Activated B cell treated with CpG ODN at 0.5 μM for 24 hours (primary cell): ENCODE measurements around the gene GALNS. TPM values are rescaled to one million over a fixed set of nuclear protein-coding genes. Genes with fewer than 3 reads are reported as not detected.

Experiments used
- ATAC-seq: fragments of 200-7000 bp; cut with Tn5 transposase; one replicate; pipeline ENCODE4 v1.10.0; 2021; ENCODE audit warnings: low read depth, mild to moderate bottlenecking, moderate library complexity
- CTCF ChIA-PET: fragments of 350-600 bp; sonication (Branson Sonifier 250); formaldehyde crosslinking; loops from one replicate; lab custom pipeline; 2021; ENCODE audit warnings: antibody characterized with exemption; lab: Charles Lee
- POLR2A ChIA-PET: fragments of 350-600 bp; sonication (Branson Sonifier 250); formaldehyde crosslinking; loops from one replicate; lab custom pipeline; 2021; ENCODE audit warnings: antibody characterized with exemption; lab: Charles Lee
- DNase-seq: peaks from one replicate; pipeline ENCODE4 v3.0.0; 2022
- H3K27ac Mint-ChIP-seq: one replicate; pipeline ENCODE4 v1.8.0; 2020; ENCODE audit warnings: mixed read lengths
- H3K27me3 Mint-ChIP-seq: one replicate; pipeline ENCODE4 v1.8.0; 2021; ENCODE audit warnings: mixed read lengths
- H3K36me3 Mint-ChIP-seq: one replicate; pipeline ENCODE4 v1.8.0; 2021; ENCODE audit warnings: low read depth, mixed read lengths
- H3K4me1 Mint-ChIP-seq: one replicate; pipeline ENCODE4 v1.8.0; 2021; ENCODE audit warnings: mixed read lengths
- H3K4me3 Mint-ChIP-seq: one replicate; pipeline ENCODE4 v1.8.0; 2020; ENCODE audit warnings: mild to moderate bottlenecking, mixed read lengths
- H3K9me3 Mint-ChIP-seq: one replicate; pipeline ENCODE4 v1.8.0; 2020; ENCODE audit warnings: mixed read lengths
- CTCF ChIP-seq: fragments of 200-600 bp; IDR thresholded peaks from one replicate; pipeline ENCODE4 v1.8.0; 2022; ENCODE audit warnings: antibody characterized with exemption, mild to moderate bottlenecking
- intact Hi-C: fragments of 100-400 bp; cut with micrococcal nuclease; formaldehyde crosslinking; loops from one replicate; pipeline ENCODE4 v1.15.1; 2024
- total RNA-seq: library from RNA; stranded (reverse); gene quantifications from 2 replicates; pipeline ENCODE4 v1.2.3, GENCODE V29; 2022

GALNS gene
- total RNA-seq, 1 donor from 2014 or later = 48.3 TPM

- no peak for TF ChIP-seq CTCF
- peak overlapping the region; percentile 24 for H3K27ac Mint-ChIP-seq
- no peaks in the 10 kb centered on the region for H3K36me3 Mint-ChIP-seq
- ATAC-seq = peak; percentile 74
- H3K9me3 Mint-ChIP-seq = no peaks in the 10 kb centered on the region
- peak overlapping the region; percentile 24 for H3K4me3 Mint-ChIP-seq
- ChIA-PET POLR2A (interaction anchor here (0.6 to 3.4 kb wide), 6 partner anchors 10 to 33 kb away, joined by 3 to 30 read pairs (median 8); no protein-coding TSS in a partner anchor), CTCF (interaction anchor here (0.7 to 2.6 kb wide), 4 partner anchors 10 to 26 kb away, joined by 3 to 9 read pairs (median 3); no protein-coding TSS in a partner anchor)
- peak; percentile 61 for DNase-seq
- intact Hi-C loops = loop anchor here (2.0 kb wide), 1 partner anchor 25 kb away; no protein-coding TSS in a partner anchor
- peaks cover 65% of the 10 kb centered on the region for H3K4me1 Mint-ChIP-seq
- H3K27me3 Mint-ChIP-seq = no peaks in the 10 kb centered on the region
Observed at GRCh38 chr16:88769617-88770460, 86.9 kb downstream of the GALNS start.

GRCh38 chr16:88768071-88768783 lies 88.5 kb downstream of the GALNS start:
- H3K27me3 Mint-ChIP-seq = no peaks in the 10 kb centered on the region
- no peak for TF ChIP-seq CTCF
- ATAC-seq = no peak
- DNase-seq = no peak
- no peak overlapping the region for H3K4me3 Mint-ChIP-seq
- POLR2A ChIA-PET = interaction anchor here (1.0 to 1.3 kb wide), 3 partner anchors 13 to 17 kb away, joined by 6 to 7 read pairs (median 7); partner anchors contain the start of gene PIEZO1
- intact Hi-C loops = loop anchor here (2.0 kb wide), 1 partner anchor 23 kb away; no protein-coding TSS in a partner anchor
- peaks cover 5% of the 10 kb centered on the region for H3K36me3 Mint-ChIP-seq
- CTCF ChIA-PET = no interaction called here
- no peak overlapping the region for H3K27ac Mint-ChIP-seq
- no peaks in the 10 kb centered on the region for H3K9me3 Mint-ChIP-seq
- H3K4me1 Mint-ChIP-seq = peaks cover 60% of the 10 kb centered on the region

GRCh38 chr16:88767546-88768070 lies 89.1 kb downstream of the GALNS start:
- CTCF ChIA-PET = interaction anchor here (0.5 to 2.4 kb wide), 3 partner anchors 25 to 91 kb away, joined by 3 to 11 read pairs (median 4); no protein-coding TSS in a partner anchor
- no peak for TF ChIP-seq CTCF
- H3K27me3 Mint-ChIP-seq = no peaks in the 10 kb centered on the region
- POLR2A ChIA-PET = interaction anchor here (0.9 to 1.3 kb wide), 5 partner anchors 13 to 90 kb away, joined by 4 to 7 read pairs (median 6); partner anchors contain the start of genes PIEZO1 and TRAPPC2L
- intact Hi-C loops = loop anchor here (2.0 kb wide), 2 partner anchors 13 to 23 kb away; no protein-coding TSS in a partner anchor
- H3K4me3 Mint-ChIP-seq = peak overlapping the region; percentile 68
- DNase-seq = no peak
- no peaks in the 10 kb centered on the region for H3K9me3 Mint-ChIP-seq
- peaks cover 5% of the 10 kb centered on the region for H3K36me3 Mint-ChIP-seq
- H3K4me1 Mint-ChIP-seq = peaks cover 57% of the 10 kb centered on the region
- no peak for ATAC-seq
- H3K27ac Mint-ChIP-seq = peak overlapping the region; percentile 73

- Mint-ChIP-seq H3K9me3 (no peaks in the 10 kb centered on the region), H3K27ac (peak overlapping the region; percentile 73), H3K27me3 (no peaks in the 10 kb centered on the region), H3K36me3 (peaks cover 5% of the 10 kb centered on the region), H3K4me3 (peak overlapping the region; percentile 68), H3K4me1 (peaks cover 56% of the 10 kb centered on the region)
- DNase-seq (no peak), ATAC-seq (no peak)
- ChIA-PET CTCF (interaction anchor here (0.5 to 2.4 kb wide), 3 partner anchors 24 to 92 kb away, joined by 3 to 11 read pairs (median 4); no protein-coding TSS in a partner anchor), POLR2A (interaction anchor here (0.9 to 1.3 kb wide), 5 partner anchors 9 to 90 kb away, joined by 4 to 8 read pairs (median 6); partner anchors contain the start of genes PIEZO1 and TRAPPC2L)
- TF ChIP-seq CTCF = no peak
- intact Hi-C loops = loop anchor here (2.0 kb wide), 1 partner anchor 14 kb away; no protein-coding TSS in a partner anchor
Observed at GRCh38 chr16:88766975-88767374, 89.8 kb downstream of the GALNS start.
